ENCODE data around the gene GJB4.
"Not testable (repeated sequence)": the region's sequence is repeated elsewhere in the genome, so short reads cannot be mapped to it uniquely, and the experiment has no call there.

The GJB4 gene

GRCh38 chr1:34746785-34747637, 12.5 kb upstream of the GJB4 start:
- DNase-seq (ENCODE audit: low read depth), result no peak

GRCh38 chr1:34747638-34747941, 11.9 kb upstream of the GJB4 start:
- no peak for DNase-seq (ENCODE audit: low read depth)

GRCh38 chr1:34749992-34750391, 9.5 kb upstream of the GJB4 start:
- DNase-seq (ENCODE audit: low read depth), result no peak

GRCh38 chr1:34750610-34751009, 8.9 kb upstream of the GJB4 start:
- no peak for DNase-seq (ENCODE audit: low read depth)

- no peak for DNase-seq (ENCODE audit: low read depth)
Observed at GRCh38 chr1:34753163-34753562, 6.4 kb upstream of the GJB4 start.

GRCh38 chr1:34754964-34755637, 4.4 kb upstream of the GJB4 start, which contains the start of gene GJB5:
GJB5 (plus strand) TSS chr1:34755047; CDS start chr1:34757331, 2,284 bp downstream.
- DNase-seq (ENCODE audit: low read depth), result no peak

GRCh38 chr1:34755961-34756360, 3.6 kb upstream of the GJB4 start:
- no peak for DNase-seq (ENCODE audit: low read depth)

- no peak for DNase-seq (ENCODE audit: low read depth)
Observed at GRCh38 chr1:34757386-34757785, 2.2 kb upstream of the GJB4 start.

GRCh38 chr1:34758751-34759150, 789 bp upstream of the GJB4 start:
- DNase-seq (ENCODE audit: low read depth), result no peak

- DNase-seq (ENCODE audit: low read depth), result no peak
Observed at GRCh38 chr1:34761176-34761761, 1.7 kb downstream of the GJB4 start.

GRCh38 chr1:34761776-34762307, 2.3 kb downstream of the GJB4 start:
- DNase-seq (ENCODE audit: low read depth), result no peak

GRCh38 chr1:34762474-34763141, 3.1 kb downstream of the GJB4 start:
- DNase-seq (ENCODE audit: low read depth), result no peak

- DNase-seq (ENCODE audit: low read depth), result peak; percentile 61
Observed at GRCh38 chr1:34763142-34763781, 3.7 kb downstream of the GJB4 start.

- no peak for DNase-seq (ENCODE audit: low read depth)
Observed at GRCh38 chr1:34768856-34769255, 9.3 kb downstream of the GJB4 start.

GRCh38 chr1:34770891-34771504, 11.5 kb downstream of the GJB4 start:
- no peak for DNase-seq (ENCODE audit: low read depth)

GRCh38 chr1:34771573-34772371, 12.2 kb downstream of the GJB4 start:
- no peak for DNase-seq (ENCODE audit: low read depth)

- DNase-seq (ENCODE audit: low read depth), result not testable (repeated sequence)
Observed at GRCh38 chr1:34773114-34773513, 13.6 kb downstream of the GJB4 start.

GRCh38 chr1:34774957-34775356, 15.4 kb downstream of the GJB4 start:
- DNase-seq (ENCODE audit: low read depth), result no peak

GRCh38 chr1:34776911-34777310, 17.4 kb downstream of the GJB4 start:
- no peak for DNase-seq (ENCODE audit: low read depth)

GRCh38 chr1:34777519-34778321, 18.2 kb downstream of the GJB4 start:
- no peak for DNase-seq (ENCODE audit: low read depth)

Data from HS-5 (cell line).